Measurements from ENCODE around the gene VWA8. TPM values are rescaled to one million over a fixed set of nuclear protein-coding genes. Genes with fewer than 3 reads are reported as not detected.
"Not testable (repeated sequence)": the region's sequence is repeated elsewhere in the genome, so short reads cannot be mapped to it uniquely, and the experiment has no call there.

Gene VWA8
- total RNA-seq, 5 donors from 2014 or later (not counting 1 experiment from before 2014, with no cell fraction given): 17.8 to 27.1 (median 22.9) TPM

GRCh38 chr13:41883147-41883546, 77.8 kb downstream of the VWA8 start:
- no peak for ATAC-seq (replicated peaks in 1 of 4)
- ChIA-PET POLR2A (no interaction called here), CTCF (no interaction called here)
- Histone ChIP-seq H3K36me3 (ENCODE audit: control insufficient read depth in 2 of 2, extremely low read depth in 1 of 2, insufficient read depth in 1 of 2, low read length in 1 of 2) (peaks cover 3 to 33% of the 10 kb centered on the region in 2 donors), H3K4me3 (ENCODE audit: control insufficient read depth in 1 of 2, extremely low read depth in 1 of 2, low read length in 1 of 2) (no peak overlapping the region), H3K4me1 (ENCODE audit: control insufficient read depth in 1 of 2, extremely low read depth in 1 of 2, insufficient read depth in 2 of 2, low read length in 2 of 2) (no peaks in the 10 kb centered on the region), H3K9me3 (no peaks in the 10 kb centered on the region), H3K27me3 (replicated peaks in 1 of 2; ENCODE audit: control insufficient read depth in 2 of 2, extremely low read depth in 1 of 2, insufficient read depth in 2 of 2, low read length in 1 of 2) (no peaks in the 10 kb centered on the region), H3K27ac (ENCODE audit: low read length) (no peak overlapping the region)
- Mint-ChIP-seq H3K9me3 (peaks cover 0 to 4% (median 0%) of the 10 kb centered on the region in 3 donors), H3K27me3 (no peaks in the 10 kb centered on the region), H3K27ac (no peak overlapping the region), H3K36me3 (peaks cover 75% of the 10 kb centered on the region), H3K4me3 (no peak overlapping the region), H3K4me1 (no peaks in the 10 kb centered on the region)
- DNase-seq: no peak

DNA sequence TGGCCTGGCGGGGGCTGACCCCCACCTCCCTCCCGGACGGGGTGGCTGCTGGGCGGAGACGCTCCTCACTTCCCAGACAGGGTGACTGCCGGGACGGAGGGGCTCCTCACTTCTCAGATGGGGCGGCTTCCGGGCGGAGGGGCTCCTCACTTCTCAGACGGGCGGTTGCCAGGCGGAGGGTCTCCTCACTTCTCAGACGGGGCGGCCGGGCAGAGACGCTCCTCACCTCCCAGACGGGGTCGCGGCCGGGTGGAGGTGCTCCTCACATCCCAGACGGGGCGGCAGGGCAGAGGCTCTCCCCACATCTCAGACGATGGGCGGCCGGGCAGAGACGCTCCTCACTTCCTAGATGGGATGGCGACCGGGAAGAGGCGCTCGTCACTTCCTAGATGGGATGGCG, 79.0 kb downstream of the VWA8 start:
- H3K4me3 Mint-ChIP-seq; CTCF ChIA-PET; ATAC-seq (replicated peaks in 1 of 4); H3K4me1 ChIP-seq (ENCODE audit: control insufficient read depth in 1 of 2, extremely low read depth in 1 of 2, insufficient read depth in 2 of 2, low read length in 2 of 2); H3K27ac ChIP-seq (ENCODE audit: low read length); H3K27me3 ChIP-seq (replicated peaks in 1 of 2; ENCODE audit: control insufficient read depth in 2 of 2, extremely low read depth in 1 of 2, insufficient read depth in 2 of 2, low read length in 1 of 2); H3K9me3 Mint-ChIP-seq; H3K9me3 ChIP-seq; DNase-seq; POLR2A ChIA-PET; H3K4me3 ChIP-seq (ENCODE audit: control insufficient read depth in 1 of 2, extremely low read depth in 1 of 2, low read length in 1 of 2); H3K27ac Mint-ChIP-seq; H3K27me3 Mint-ChIP-seq; H3K4me1 Mint-ChIP-seq: not testable (repeated sequence)
- peaks cover 65% of the 10 kb centered on the region for H3K36me3 Mint-ChIP-seq
- WGBS (ENCODE audit: insufficient coverage): no CpG with 5 or more reads among the region's 32 CpGs
- H3K36me3 ChIP-seq (ENCODE audit: control insufficient read depth in 2 of 2, extremely low read depth in 1 of 2, insufficient read depth in 1 of 2, low read length in 1 of 2): peaks cover 3 to 27% of the 10 kb centered on the region in 2 donors

GRCh38 chr13:41880966-41881365, 79.9 kb downstream of the VWA8 start:
- DNase-seq (no peak), ATAC-seq (replicated peaks in 1 of 4) (no peak)
- no peak overlapping the region for H3K27ac Mint-ChIP-seq
- Histone ChIP-seq H3K36me3 (ENCODE audit: control insufficient read depth in 2 of 2, extremely low read depth in 1 of 2, insufficient read depth in 1 of 2, low read length in 1 of 2) (peaks cover 3 to 23% of the 10 kb centered on the region in 2 donors), H3K27me3 (replicated peaks in 1 of 2; ENCODE audit: control insufficient read depth in 2 of 2, extremely low read depth in 1 of 2, insufficient read depth in 2 of 2, low read length in 1 of 2) (no peaks in the 10 kb centered on the region), H3K27ac (ENCODE audit: low read length) (no peak overlapping the region), H3K4me3 (ENCODE audit: control insufficient read depth in 1 of 2, extremely low read depth in 1 of 2, low read length in 1 of 2) (no peak overlapping the region), H3K9me3 (no peaks in the 10 kb centered on the region), H3K4me1 (ENCODE audit: control insufficient read depth in 1 of 2, extremely low read depth in 1 of 2, insufficient read depth in 2 of 2, low read length in 2 of 2) (no peaks in the 10 kb centered on the region)
- H3K9me3 Mint-ChIP-seq: peaks cover 0 to 4% (median 0%) of the 10 kb centered on the region in 3 donors
- WGBS (ENCODE audit: insufficient coverage): 100% methylated on average over 1 of the region's 1 CpG
- no peaks in the 10 kb centered on the region for H3K4me1 Mint-ChIP-seq
- CTCF ChIA-PET: no interaction called here
- no peak overlapping the region for H3K4me3 Mint-ChIP-seq
- H3K36me3 Mint-ChIP-seq: peaks cover 59% of the 10 kb centered on the region
- POLR2A ChIA-PET: no interaction called here
- no peaks in the 10 kb centered on the region for H3K27me3 Mint-ChIP-seq

- H3K4me3 Mint-ChIP-seq: no peak overlapping the region
- H3K4me1 ChIP-seq (ENCODE audit: control insufficient read depth in 1 of 2, extremely low read depth in 1 of 2, insufficient read depth in 2 of 2, low read length in 2 of 2): no peaks in the 10 kb centered on the region
- H3K36me3 ChIP-seq (ENCODE audit: control insufficient read depth in 2 of 2, extremely low read depth in 1 of 2, insufficient read depth in 1 of 2, low read length in 1 of 2): peaks cover 0 to 21% of the 10 kb centered on the region in 2 donors
- ChIA-PET POLR2A (interaction anchor here in 1 of 2 donors (0.6 to 0.8 kb wide), 2 partner anchors 10 to 161 kb away, joined by 3 to 13 read pairs; no protein-coding TSS in a partner anchor), CTCF (interaction anchor here (0.7 kb wide), 2 partner anchors 9 to 290 kb away, joined by 3 to 6 read pairs; no protein-coding TSS in a partner anchor)
- WGBS (ENCODE audit: insufficient coverage): no CpG with 5 or more reads among the region's 4 CpGs
- H3K4me1 Mint-ChIP-seq: peaks cover 0 to 4% (median 0%) of the 10 kb centered on the region in 3 donors
- no peaks in the 10 kb centered on the region for H3K27me3 ChIP-seq (replicated peaks in 1 of 2; ENCODE audit: control insufficient read depth in 2 of 2, extremely low read depth in 1 of 2, insufficient read depth in 2 of 2, low read length in 1 of 2)
- no peak overlapping the region for H3K27ac Mint-ChIP-seq
- no peaks in the 10 kb centered on the region for H3K27me3 Mint-ChIP-seq
- H3K9me3 Mint-ChIP-seq: no peaks in the 10 kb centered on the region
- ATAC-seq (replicated peaks in 1 of 4): no peak
- H3K27ac ChIP-seq (ENCODE audit: low read length): no peak overlapping the region
- no peaks in the 10 kb centered on the region for H3K9me3 ChIP-seq
- peaks cover 52% of the 10 kb centered on the region for H3K36me3 Mint-ChIP-seq
- no peak for DNase-seq
- no peak overlapping the region for H3K4me3 ChIP-seq (ENCODE audit: control insufficient read depth in 1 of 2, extremely low read depth in 1 of 2, low read length in 1 of 2)
Observed at GRCh38 chr13:41864658-41865057, 96.3 kb downstream of the VWA8 start.

DNA sequence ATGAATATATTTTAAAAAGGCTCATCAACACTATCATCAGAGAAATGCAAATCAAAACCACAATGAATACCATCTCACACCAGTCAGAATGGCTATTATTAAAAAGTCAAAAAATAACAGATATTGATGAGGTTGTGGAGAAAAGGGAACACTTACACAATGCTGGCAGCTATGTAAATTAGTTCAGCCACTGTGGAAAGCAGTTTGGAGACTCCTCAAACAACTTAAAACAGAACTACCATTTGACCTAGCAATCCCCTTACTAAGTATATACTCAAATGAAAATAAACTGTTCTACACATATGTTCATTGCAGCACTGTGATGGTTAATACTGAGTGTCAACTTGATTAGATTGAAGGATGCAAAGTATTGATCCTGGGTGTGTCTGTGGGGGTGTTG, 98.2 kb downstream of the VWA8 start:
- POLR2A ChIA-PET; CTCF ChIA-PET; H3K4me3 ChIP-seq (ENCODE audit: control insufficient read depth in 1 of 2, extremely low read depth in 1 of 2, low read length in 1 of 2); H3K9me3 Mint-ChIP-seq; H3K9me3 ChIP-seq; DNase-seq; H3K27ac ChIP-seq (ENCODE audit: low read length); H3K4me1 ChIP-seq (ENCODE audit: control insufficient read depth in 1 of 2, extremely low read depth in 1 of 2, insufficient read depth in 2 of 2, low read length in 2 of 2); H3K27me3 ChIP-seq (replicated peaks in 1 of 2; ENCODE audit: control insufficient read depth in 2 of 2, extremely low read depth in 1 of 2, insufficient read depth in 2 of 2, low read length in 1 of 2); ATAC-seq (replicated peaks in 1 of 4); H3K27me3 Mint-ChIP-seq; H3K4me3 Mint-ChIP-seq; H3K4me1 Mint-ChIP-seq; H3K27ac Mint-ChIP-seq: not testable (repeated sequence)
- H3K36me3 Mint-ChIP-seq: peaks cover 59% of the 10 kb centered on the region
- peaks cover 0 to 24% of the 10 kb centered on the region in 2 donors for H3K36me3 ChIP-seq (ENCODE audit: control insufficient read depth in 2 of 2, extremely low read depth in 1 of 2, insufficient read depth in 1 of 2, low read length in 1 of 2)

GRCh38 chr13:41859565-41859964, 101.3 kb downstream of the VWA8 start:
- POLR2A ChIA-PET: no interaction called here
- H3K4me1 Mint-ChIP-seq: peaks cover 0 to 4% (median 0%) of the 10 kb centered on the region in 3 donors
- H3K36me3 ChIP-seq (ENCODE audit: control insufficient read depth in 2 of 2, extremely low read depth in 1 of 2, insufficient read depth in 1 of 2, low read length in 1 of 2): peaks cover 0 to 18% of the 10 kb centered on the region in 2 donors

DNA sequence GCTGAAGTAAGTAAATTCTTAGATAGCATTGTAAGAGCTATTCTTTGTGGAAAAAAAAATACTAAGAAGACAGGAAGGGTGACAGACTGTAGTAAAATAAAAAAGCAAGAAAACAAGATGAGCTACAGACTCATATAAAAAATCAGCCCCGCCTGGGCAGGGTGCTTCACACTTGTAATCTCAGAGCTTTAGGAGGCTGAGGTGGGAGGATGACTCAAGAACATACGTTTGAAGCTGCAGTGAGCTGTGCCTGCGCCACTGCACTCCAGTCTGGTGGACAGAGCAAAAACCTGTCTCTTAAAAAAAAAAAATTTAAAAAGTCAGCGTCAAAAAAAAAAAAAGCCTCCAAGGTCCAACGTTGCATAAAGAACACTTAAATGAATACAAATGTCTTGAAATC, 102.1 kb downstream of the VWA8 start:
- 88% methylated on average over 1 of the region's 5 CpGs for WGBS (ENCODE audit: insufficient coverage)
- POLR2A ChIA-PET: interaction anchor here in 1 of 2 donors (0.6 kb wide), 1 partner anchor 56 kb away, joined by 7 read pairs; no protein-coding TSS in a partner anchor
- no peak overlapping the region for H3K4me3 Mint-ChIP-seq
- Histone ChIP-seq H3K9me3 (no peaks in the 10 kb centered on the region), H3K4me1 (ENCODE audit: control insufficient read depth in 1 of 2, extremely low read depth in 1 of 2, insufficient read depth in 2 of 2, low read length in 2 of 2) (no peaks in the 10 kb centered on the region), H3K36me3 (ENCODE audit: control insufficient read depth in 2 of 2, extremely low read depth in 1 of 2, insufficient read depth in 1 of 2, low read length in 1 of 2) (peaks cover 0 to 14% of the 10 kb centered on the region in 2 donors), H3K4me3 (ENCODE audit: control insufficient read depth in 1 of 2, extremely low read depth in 1 of 2, low read length in 1 of 2) (no peak overlapping the region), H3K27me3 (replicated peaks in 1 of 2; ENCODE audit: control insufficient read depth in 2 of 2, extremely low read depth in 1 of 2, insufficient read depth in 2 of 2, low read length in 1 of 2) (no peaks in the 10 kb centered on the region), H3K27ac (ENCODE audit: low read length) (no peak overlapping the region)
- no peaks in the 10 kb centered on the region for H3K9me3 Mint-ChIP-seq
- ATAC-seq (replicated peaks in 1 of 4): no peak
- no peak overlapping the region for H3K27ac Mint-ChIP-seq
- no peak for DNase-seq
- no peaks in the 10 kb centered on the region for H3K27me3 Mint-ChIP-seq
- CTCF ChIA-PET: no interaction called here
- H3K4me1 Mint-ChIP-seq: peaks cover 0 to 4% (median 0%) of the 10 kb centered on the region in 3 donors
- peaks cover 55% of the 10 kb centered on the region for H3K36me3 Mint-ChIP-seq

More at GRCh38 chr13:41859565-41859964, 101.3 kb downstream of the VWA8 start:
- Mint-ChIP-seq H3K36me3 (peaks cover 59% of the 10 kb centered on the region), H3K4me3 (no peak overlapping the region), H3K27ac (no peak overlapping the region), H3K9me3 (no peaks in the 10 kb centered on the region), H3K27me3 (no peaks in the 10 kb centered on the region)
- H3K27ac ChIP-seq (ENCODE audit: low read length): no peak overlapping the region
- H3K4me3 ChIP-seq (ENCODE audit: control insufficient read depth in 1 of 2, extremely low read depth in 1 of 2, low read length in 1 of 2): no peak overlapping the region
- CTCF ChIA-PET: no interaction called here
- H3K27me3 ChIP-seq (replicated peaks in 1 of 2; ENCODE audit: control insufficient read depth in 2 of 2, extremely low read depth in 1 of 2, insufficient read depth in 2 of 2, low read length in 1 of 2): no peaks in the 10 kb centered on the region
- no CpG with 5 or more reads among the region's 1 CpG for WGBS (ENCODE audit: insufficient coverage)
- ATAC-seq (replicated peaks in 1 of 4) (no peak), DNase-seq (no peak)
- no peaks in the 10 kb centered on the region for H3K4me1 ChIP-seq (ENCODE audit: control insufficient read depth in 1 of 2, extremely low read depth in 1 of 2, insufficient read depth in 2 of 2, low read length in 2 of 2)
- H3K9me3 ChIP-seq: no peaks in the 10 kb centered on the region

All from T-cell (primary cell).